HepG2 (cell line): ENCODE data around the gene GYG1. TPM values are rescaled to one million over a fixed set of nuclear protein-coding genes. Genes with fewer than 3 reads are reported as not detected.

ENCODE experiments used
- ATAC-seq: fragments of 200-7000 bp; cut with Tn5 transposase; 3 replicates; pipeline ENCODE4 v1.9.1; 2020; ENCODE audit warnings: mild to moderate bottlenecking, moderate library complexity
- BruUV-seq: library from RNA; stranded (reverse); fragments of 400-500 nt; replicated peaks from 2 replicates; lab custom pipeline; 2021; lab: Mats Ljungman, UMichigan
- CTCF ChIA-PET: fragments of 300-600 bp; formaldehyde crosslinking; extraction: SDS; loops from one replicate; lab custom pipeline; 2021; ENCODE audit warnings: low total read pairs, inconsistent platforms, low intra/inter-chr PET ratio; lab: Yijun Ruan, JAX
- POLR2A ChIA-PET: fragments of 350-600 bp; sonication (Branson Sonifier 250); formaldehyde crosslinking; loops from one replicate; lab custom pipeline; 2020; ENCODE audit warnings: antibody characterized with exemption, inconsistent platforms; lab: Yijun Ruan, JAX
- DNase-seq: peaks from one replicate; pipeline ENCODE4 v3.0.0-alpha.2; 2015; ENCODE audit warnings: low spot score
- FAIRE-seq: peaks from 3 replicates; lab custom pipeline; 2011; peaks lifted over from hg19 to GRCh38; lab: Jason Lieb, UNC
- H2AFZ ChIP-seq: one replicate; pipeline ENCODE4 v1.6.1; 2011; ENCODE audit warnings: low read length, inconsistent platforms
- H3K27ac ChIP-seq: fragments of 300-600 bp; 3 replicates; pipeline ENCODE4 v1.8.0; 2011; ENCODE audit warnings: mixed run types, mild to moderate bottlenecking, mixed read lengths, low read length, inconsistent platforms; ENCODE audit not compliant: insufficient read depth; ENCODE audit errors: extremely low read length
- H3K27me3 ChIP-seq, 2 experiments: fragments of 200-600 bp in 1 of 2; 2 replicates in 1 of 2; 3 replicates in 1 of 2; pipeline versions ENCODE4 v1.6.0 to v1.8.0; 2011; ENCODE audit warnings: low read length in 2 of 2, mild to moderate bottlenecking in 2 of 2, moderate library complexity in 2 of 2, inconsistent platforms in 1 of 2; ENCODE audit not compliant: insufficient read depth in 2 of 2, control insufficient read depth in 1 of 2
- H3K36me3 ChIP-seq, 2 experiments: fragments of 200-600 bp in 1 of 2; replicated peaks in 1 of 2; 2 replicates in 1 of 2; 3 replicates in 1 of 2; pipeline versions ENCODE4 v1.5.1 to v1.8.0; 2011; ENCODE audit warnings: low read length in 2 of 2, inconsistent platforms in 1 of 2; ENCODE audit not compliant: insufficient read depth in 2 of 2, control insufficient read depth in 1 of 2
- H3K4me1 ChIP-seq: 2 replicates; pipeline ENCODE4 v1.5.1; 2012; ENCODE audit warnings: low read length, inconsistent platforms; ENCODE audit not compliant: insufficient read depth
- H3K4me2 ChIP-seq: 2 replicates; pipeline ENCODE4 v1.6.0; 2011; ENCODE audit warnings: low read depth, low read length, inconsistent platforms
- H3K4me3 ChIP-seq, 3 experiments: fragments of 200-600 bp in 1 of 3; sonication (generic), shearing (Covaris generic) in 1 of 3; replicated peaks in 1 of 3; 2 replicates each; pipeline ENCODE4 v1.5.1; 2011 to 2016; ENCODE audit warnings: low read length in 3 of 3, inconsistent platforms in 2 of 3, low read depth in 2 of 3, mild to moderate bottlenecking in 2 of 3, control low read depth in 1 of 3, mixed read lengths in 1 of 3; ENCODE audit not compliant: insufficient read depth in 1 of 3
- H3K79me2 ChIP-seq: one replicate; pipeline ENCODE4 v1.6.1; 2011; ENCODE audit warnings: low read length, inconsistent platforms; ENCODE audit not compliant: insufficient read depth
- H3K9ac ChIP-seq: 2 replicates; pipeline ENCODE4 v1.6.0; 2011; ENCODE audit warnings: mild to moderate bottlenecking, low read depth, low read length, inconsistent platforms; ENCODE audit not compliant: insufficient read depth
- H3K9me3 ChIP-seq: 2 replicates; pipeline ENCODE4 v1.5.1; 2012; ENCODE audit warnings: mild to moderate bottlenecking, low read length
- H4K20me1 ChIP-seq: 2 replicates; pipeline ENCODE4 v1.6.0; 2011; ENCODE audit warnings: inconsistent platforms, mild to moderate bottlenecking, low read length, moderate library complexity; ENCODE audit not compliant: insufficient read depth
- ADNP ChIP-seq: sonication (generic); formaldehyde crosslinking; IDR thresholded peaks from 2 replicates; pipeline ENCODE4 v1.4.0; 2020; ENCODE audit warnings: missing genetic modification reagents
- CREBL2 ChIP-seq: sonication (generic); formaldehyde crosslinking; IDR thresholded peaks from 2 replicates; pipeline ENCODE4 v1.8.1; 2023; ENCODE audit warnings: missing genetic modification reagents, mild to moderate bottlenecking, borderline replicate concordance
- MAFF ChIP-seq: IDR thresholded peaks from 2 replicates; pipeline ENCODE4 v1.6.1; 2011; ENCODE audit warnings: low read depth, low read length, improper control_type of control experiment
- MAFK ChIP-seq, 2 experiments: IDR thresholded peaks in 1 of 2; conservative IDR thresholded peaks in 1 of 2; 2 replicates each; pipeline ENCODE4 v1.6.1; 2011; ENCODE audit warnings: improper control_type of control experiment in 2 of 2, low read length in 2 of 2
- MXD1 ChIP-seq: sonication (generic); formaldehyde crosslinking; IDR thresholded peaks from 2 replicates; pipeline ENCODE4 v1.4.0; 2020; ENCODE audit warnings: mild to moderate bottlenecking, missing genetic modification reagents
- PAF1 ChIP-seq: IDR thresholded peaks from 2 replicates; pipeline ENCODE4 v1.6.1; 2016; ENCODE audit warnings: missing genetic modification reagents, missing compliant biosample characterization
- SIX4 ChIP-seq: sonication (generic); formaldehyde crosslinking; IDR thresholded peaks from 2 replicates; pipeline ENCODE4 v1.4.0; 2020; ENCODE audit warnings: missing genetic modification reagents
- ZBTB20 ChIP-seq: sonication (generic); formaldehyde crosslinking; IDR thresholded peaks from 2 replicates; pipeline ENCODE4 v1.8.1; 2023; ENCODE audit warnings: missing genetic modification reagents, low read depth, mild to moderate bottlenecking, borderline replicate concordance
- ZBTB43 ChIP-seq: sonication (generic); formaldehyde crosslinking; conservative IDR thresholded peaks from 2 replicates; pipeline ENCODE4 v1.4.0; 2020; ENCODE audit warnings: missing genetic modification reagents
- ZNF878 ChIP-seq: sonication (generic); formaldehyde crosslinking; IDR thresholded peaks from 2 replicates; pipeline ENCODE4 v1.8.1; 2023; ENCODE audit warnings: mild to moderate bottlenecking, missing genetic modification reagents, moderate library complexity
- WGBS: methylation state at CpG from one replicate; pipeline ENCODE4 v1.1.6; 2017; ENCODE audit warnings: low lambda C conversion rate; 5-methylcytosine and 5-hydroxymethylcytosine counted together
- in situ Hi-C: cut with HindIII; loops from 2 replicates; pipeline ENCODE4 v1.10.0; 2017; ENCODE audit warnings: low pct_unique_long_range_greater_than_20kb; ENCODE audit not compliant: extremely low pct_ligation_motif_present
- intact Hi-C: fragments of 100-400 bp; cut with micrococcal nuclease; formaldehyde crosslinking; loops from one replicate; pipeline ENCODE4 v1.10.0; 2022; ENCODE audit not compliant: unreplicated experiment
- polyA plus RNA-seq, 8 experiments: library from polyadenylated mRNA; depleted of rRNA in 3 of 8; stranded (reverse) in 7 of 8; unstranded in 1 of 8; fragments of >200 nt; fragmentation: Illumina TruSeq in 4 of 8; extraction: Trizol in 4 of 8; gene quantifications; 2 replicates each; pipeline versions ENCODE4 v1.2.1 to v1.2.3, GENCODE V29; 2011 to 2016; ENCODE audit warnings: low read depth in 4 of 8, missing spikeins in 1 of 8, mixed read lengths in 1 of 8; ENCODE audit not compliant: insufficient read depth in 1 of 8
- total RNA-seq, 5 experiments: library from RNA; depleted of rRNA; stranded (reverse); fragments of >200 nt; fragmentation: Illumina TruSeq; extraction: Trizol; gene quantifications; 2 replicates each; pipeline ENCODE4 v1.2.3, GENCODE V29; 2016; ENCODE audit warnings: low read depth in 1 of 5

The GYG1 gene
- total and polyA plus RNA-seq, 2 of the 13 experiments (the other 11 are each of a cell fraction or from before 2014, with no cell fraction given): 15.7 to 28.1 TPM

GRCh38 chr3:149055575-149055974 lies 64.2 kb downstream of the GYG1 start (continued):
- no peak for TF ChIP-seq ZBTB20
- TF ChIP-seq ZBTB43 (CRISPR knock-in tag): no peak
- no peak for TF ChIP-seq CREBL2
- no peak for TF ChIP-seq PAF1 (CRISPR knock-in tag)
- TF ChIP-seq ADNP (CRISPR knock-in tag): no peak
- TF ChIP-seq MXD1 (CRISPR knock-in tag): no peak
- TF ChIP-seq, all 625 proteins: peak for 0

GRCh38 chr3:149058198-149058597 lies 66.9 kb downstream of the GYG1 start:
- H3K9ac ChIP-seq: no peak overlapping the region
- POLR2A ChIA-PET: no interaction called here
- H3K27me3 ChIP-seq: no peaks in the 10 kb centered on the region
- ATAC-seq (no peak), FAIRE-seq (no peak), DNase-seq (no peak)
- intact Hi-C loops: no loop called here
- H3K36me3 ChIP-seq: peaks cover 0 to 35% of the 10 kb centered on the region in 2 experiments
- H3K27ac ChIP-seq: no peak overlapping the region
- BruUV-seq: no TSS peak
- H3K4me3 ChIP-seq: no peak overlapping the region
- H4K20me1 ChIP-seq: no peaks in the 10 kb centered on the region
- H3K9me3 ChIP-seq: no peaks in the 10 kb centered on the region
- WGBS: 91% methylated on average over 1 of the region's 1 CpG
- no peaks in the 10 kb centered on the region for H3K4me1 ChIP-seq
- in situ Hi-C loops: no loop called here
- H2AFZ ChIP-seq: no peak overlapping the region
- CTCF ChIA-PET: no interaction called here
- TF ChIP-seq ZNF878 (CRISPR knock-in tag): no peak
- TF ChIP-seq SIX4 (CRISPR knock-in tag): no peak
- TF ChIP-seq MAFK (conservative IDR thresholded peaks at IDR 0.05 in 1 of 2, IDR thresholded peaks at IDR 0.05 in 1 of 2; ENCODE audit: low read length in 2 of 2): peak; percentile 85 to 89
- peak; percentile 83 for TF ChIP-seq MAFF
- H3K4me2 ChIP-seq: no peak overlapping the region
- H3K79me2 ChIP-seq: no peaks in the 10 kb centered on the region
